Adrenal gland (tissue), 5 donors: Measurements from ENCODE around the gene ITPK1.

Experiments used
- POLR2A ChIP-seq, 2 donors: fragments of 450-650 bp; IDR thresholded peaks; one replicate each; pipeline ENCODE4 v1.6.1; 2017; ENCODE audit warnings: antibody characterized with exemption in 2 of 2, mild to moderate bottlenecking in 2 of 2, moderate library complexity in 1 of 2
- TF ChIP-seq, protein P1 (sequence below), 6 experiments: fragments of 450-650 bp in 4 of 6; fragments of 200-600 bp in 2 of 6; sonication (generic) in 1 of 6; IDR thresholded peaks; 1 replicate in 5 of 6; 2 replicates in 1 of 6; pipeline versions ENCODE4 v1.5.1 to v1.8.0; 2016 to 2021; ENCODE audit warnings: antibody characterized with exemption in 6 of 6, mild to moderate bottlenecking in 2 of 6, moderate library complexity in 1 of 6
- donor health status: DM: no; HTN: no; CAD: no.

DNA sequence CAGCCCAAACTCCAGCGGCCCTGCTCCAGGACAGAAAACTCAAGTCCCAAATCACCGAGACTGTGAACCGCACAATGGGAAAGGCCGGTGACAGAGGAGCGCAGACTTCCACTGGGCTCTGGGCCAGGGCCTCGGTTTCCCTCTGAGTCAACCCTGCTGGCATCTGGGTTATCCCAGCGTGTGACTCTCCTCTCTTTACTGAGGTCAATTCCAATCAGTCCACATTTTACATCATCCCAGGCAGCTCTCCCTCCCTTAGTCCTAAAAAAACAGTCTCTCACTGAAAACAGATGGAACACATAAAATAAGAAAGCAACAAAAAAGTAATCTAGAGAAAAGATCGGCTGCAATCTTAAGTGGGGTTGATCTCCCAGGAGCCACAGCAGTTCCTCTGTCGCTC, 36.9 kb downstream of the ITPK1 start:
- TF ChIP-seq, protein P1, sequence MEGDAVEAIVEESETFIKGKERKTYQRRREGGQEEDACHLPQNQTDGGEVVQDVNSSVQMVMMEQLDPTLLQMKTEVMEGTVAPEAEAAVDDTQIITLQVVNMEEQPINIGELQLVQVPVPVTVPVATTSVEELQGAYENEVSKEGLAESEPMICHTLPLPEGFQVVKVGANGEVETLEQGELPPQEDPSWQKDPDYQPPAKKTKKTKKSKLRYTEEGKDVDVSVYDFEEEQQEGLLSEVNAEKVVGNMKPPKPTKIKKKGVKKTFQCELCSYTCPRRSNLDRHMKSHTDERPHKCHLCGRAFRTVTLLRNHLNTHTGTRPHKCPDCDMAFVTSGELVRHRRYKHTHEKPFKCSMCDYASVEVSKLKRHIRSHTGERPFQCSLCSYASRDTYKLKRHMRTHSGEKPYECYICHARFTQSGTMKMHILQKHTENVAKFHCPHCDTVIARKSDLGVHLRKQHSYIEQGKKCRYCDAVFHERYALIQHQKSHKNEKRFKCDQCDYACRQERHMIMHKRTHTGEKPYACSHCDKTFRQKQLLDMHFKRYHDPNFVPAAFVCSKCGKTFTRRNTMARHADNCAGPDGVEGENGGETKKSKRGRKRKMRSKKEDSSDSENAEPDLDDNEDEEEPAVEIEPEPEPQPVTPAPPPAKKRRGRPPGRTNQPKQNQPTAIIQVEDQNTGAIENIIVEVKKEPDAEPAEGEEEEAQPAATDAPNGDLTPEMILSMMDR (IDR thresholded peaks at IDR 0.05) = no peak
- no peak for TF ChIP-seq POLR2A (IDR thresholded peaks at IDR 0.05)
